ENCODE data around the gene TRIM13.
"Not testable (repeated sequence)": the region's sequence is repeated elsewhere in the genome, so short reads cannot be mapped to it uniquely, and the experiment has no call there.

The TRIM13 gene

DNA sequence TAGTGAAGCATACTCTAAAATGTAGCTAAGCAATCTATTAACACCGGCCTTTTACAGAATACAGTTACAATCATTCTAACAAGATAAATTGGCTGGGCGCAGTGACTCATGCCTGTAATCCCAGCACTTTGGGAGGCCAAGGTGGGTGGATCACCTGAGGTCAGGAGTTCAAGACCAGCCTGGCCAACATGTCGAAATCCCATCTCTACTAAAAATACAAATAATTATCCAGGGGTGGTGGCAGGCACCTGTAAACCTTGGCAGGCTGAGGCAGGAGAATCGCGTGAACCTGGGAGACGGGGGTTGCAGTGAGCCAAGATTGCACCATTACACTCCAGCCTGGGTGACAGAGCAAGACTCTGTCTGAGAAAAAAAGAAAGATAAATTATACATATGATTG, 6.2 kb upstream of the TRIM13 start:
- H3K4me2 ChIP-seq (ENCODE audit: insufficient read depth, low read length, poor library complexity, severe bottlenecking); DNase-seq (ENCODE audit: low spot score); H3K4ac ChIP-seq (ENCODE audit: low read length); H2BK5ac ChIP-seq (ENCODE audit: low read length); H3K18ac ChIP-seq (ENCODE audit: low read length); H3K14ac ChIP-seq (ENCODE audit: low read length); H2BK120ac ChIP-seq (ENCODE audit: low read depth, low read length); H2BK15ac ChIP-seq (ENCODE audit: low read length); H3K4me1 ChIP-seq (ENCODE audit: control insufficient read depth in 2 of 2, insufficient read depth in 1 of 2, low read depth in 1 of 2, low read length in 2 of 2); H3K4me3 ChIP-seq (ENCODE audit: low read length in 2 of 2); H2AFZ ChIP-seq (ENCODE audit: low read length); H4K8ac ChIP-seq (ENCODE audit: low read depth, low read length); H4K91ac ChIP-seq (ENCODE audit: low read depth, low read length, poor library complexity); H3K9me3 ChIP-seq (replicated peaks in 1 of 2; ENCODE audit: control insufficient read depth in 2 of 2, insufficient read depth in 1 of 2, low read depth in 1 of 2, low read length in 2 of 2); H3K9ac ChIP-seq (ENCODE audit: low read depth, low read length, poor library complexity); H3K27me3 ChIP-seq (ENCODE audit: control insufficient read depth in 3 of 3, insufficient read depth in 3 of 3, low read depth in 1 of 3, low read length in 3 of 3); H2AK5ac ChIP-seq (ENCODE audit: low read depth, low read length); H2BK12ac ChIP-seq (ENCODE audit: low read length); H3K23ac ChIP-seq (ENCODE audit: low read depth, low read length, poor library complexity); H3K79me1 ChIP-seq (ENCODE audit: low read depth, low read length); H3K27ac ChIP-seq (replicated peaks; ENCODE audit: low read length): not testable (repeated sequence)
- no CpG with 5 or more reads among the region's 6 CpGs for WGBS, 2 donors (ENCODE audit: extremely low coverage in 2 of 2, insufficient read length in 2 of 2, insufficient replicate concordance in 1 of 2)
- H3K36me3 ChIP-seq (replicated peaks in 1 of 2; ENCODE audit: control insufficient read depth in 2 of 2, insufficient read depth in 2 of 2, low read length in 2 of 2), result peaks cover 0 to 16% of the 10 kb centered on the region in 2 donors

DNA sequence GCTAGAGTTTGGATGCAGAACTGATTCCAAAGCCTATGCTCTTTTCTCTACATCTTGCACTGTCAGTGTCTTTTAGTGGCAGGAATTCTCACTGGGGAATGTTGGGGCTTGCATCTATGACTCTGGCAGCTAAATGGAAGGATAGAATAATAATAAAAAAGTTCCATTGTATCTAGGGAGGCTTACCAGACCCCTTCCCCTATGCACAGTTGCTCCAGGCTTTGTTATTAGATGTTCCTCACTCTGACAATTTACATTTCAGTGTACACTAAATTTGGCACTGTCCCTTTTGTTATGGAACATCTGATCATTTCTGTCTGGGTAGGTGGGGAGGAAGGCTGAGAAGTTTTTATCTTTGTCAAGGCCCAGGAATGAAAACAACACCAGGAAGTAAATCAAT, 3.7 kb upstream of the TRIM13 start:
- H3K36me3 ChIP-seq (replicated peaks in 1 of 2; ENCODE audit: control insufficient read depth in 2 of 2, insufficient read depth in 2 of 2, low read length in 2 of 2), result peaks cover 0 to 19% of the 10 kb centered on the region in 2 donors
- H3K4me2 ChIP-seq (ENCODE audit: insufficient read depth, low read length, poor library complexity, severe bottlenecking), result no peak overlapping the region
- no peak overlapping the region for H2AK5ac ChIP-seq (ENCODE audit: low read depth, low read length)
- H2BK120ac ChIP-seq (ENCODE audit: low read depth, low read length), result no peak overlapping the region
- no peak overlapping the region for H2BK12ac ChIP-seq (ENCODE audit: low read length)
- H2BK5ac ChIP-seq (ENCODE audit: low read length), result no peak overlapping the region
- no peak for DNase-seq (ENCODE audit: low spot score)
- no peak overlapping the region for H3K9ac ChIP-seq (ENCODE audit: low read depth, low read length, poor library complexity)
- no peak overlapping the region for H3K27ac ChIP-seq (replicated peaks; ENCODE audit: low read length)
- no peaks in the 10 kb centered on the region for H3K79me1 ChIP-seq (ENCODE audit: low read depth, low read length)
- H4K8ac ChIP-seq (ENCODE audit: low read depth, low read length), result no peak overlapping the region
- no peak overlapping the region for H3K18ac ChIP-seq (ENCODE audit: low read length)
- H3K4me1 ChIP-seq (ENCODE audit: control insufficient read depth in 2 of 2, insufficient read depth in 1 of 2, low read depth in 1 of 2, low read length in 2 of 2), result peaks cover 0 to 3% of the 10 kb centered on the region in 2 donors
- H3K4ac ChIP-seq (ENCODE audit: low read length), result no peak overlapping the region
- no peak overlapping the region for H2BK15ac ChIP-seq (ENCODE audit: low read length)
- no peaks in the 10 kb centered on the region for H3K9me3 ChIP-seq (replicated peaks in 1 of 2; ENCODE audit: control insufficient read depth in 2 of 2, insufficient read depth in 1 of 2, low read depth in 1 of 2, low read length in 2 of 2)
- no peaks in the 10 kb centered on the region for H3K27me3 ChIP-seq (ENCODE audit: control insufficient read depth in 3 of 3, insufficient read depth in 3 of 3, low read depth in 1 of 3, low read length in 3 of 3)
- no peak overlapping the region for H2AFZ ChIP-seq (ENCODE audit: low read length)
- H4K91ac ChIP-seq (ENCODE audit: low read depth, low read length, poor library complexity), result no peak overlapping the region
- no peak overlapping the region for H3K14ac ChIP-seq (ENCODE audit: low read length)
- H3K23ac ChIP-seq (ENCODE audit: low read depth, low read length, poor library complexity), result no peak overlapping the region
- no peak overlapping the region for H3K4me3 ChIP-seq (ENCODE audit: low read length in 2 of 2)

DNA sequence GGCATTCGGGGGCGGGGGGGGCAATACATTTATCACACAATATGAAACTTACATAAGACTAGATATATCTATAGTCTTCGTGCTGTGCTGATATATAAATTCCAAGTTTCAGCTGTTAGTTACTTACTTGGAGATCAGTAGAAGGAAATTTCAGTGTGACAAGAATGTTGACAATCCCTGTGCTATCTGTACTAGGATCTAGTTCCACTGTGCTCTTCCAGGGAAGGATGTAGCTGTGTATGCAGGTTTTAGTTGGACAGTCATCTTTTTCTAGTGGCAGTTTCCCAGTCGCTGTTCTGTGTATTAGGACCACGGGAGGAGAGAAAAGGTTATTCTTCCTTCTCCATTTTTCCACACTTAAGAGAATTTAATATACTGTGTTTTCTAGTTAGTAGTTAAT, 3.2 kb upstream of the TRIM13 start:
- Histone ChIP-seq H3K14ac (ENCODE audit: low read length) (no peak overlapping the region), H3K4me3 (ENCODE audit: low read length in 2 of 2) (no peak overlapping the region), H3K36me3 (replicated peaks in 1 of 2; ENCODE audit: control insufficient read depth in 2 of 2, insufficient read depth in 2 of 2, low read length in 2 of 2) (peaks cover under 1 to 19% of the 10 kb centered on the region in 2 donors), H3K4me1 (ENCODE audit: control insufficient read depth in 2 of 2, insufficient read depth in 1 of 2, low read depth in 1 of 2, low read length in 2 of 2) (peaks cover 0 to 3% of the 10 kb centered on the region in 2 donors), H2AK5ac (ENCODE audit: low read depth, low read length) (no peak overlapping the region), H4K8ac (ENCODE audit: low read depth, low read length) (no peak overlapping the region), H3K18ac (ENCODE audit: low read length) (no peak overlapping the region), H3K27me3 (ENCODE audit: control insufficient read depth in 3 of 3, insufficient read depth in 3 of 3, low read depth in 1 of 3, low read length in 3 of 3) (no peaks in the 10 kb centered on the region), H3K4me2 (ENCODE audit: insufficient read depth, low read length, poor library complexity, severe bottlenecking) (no peak overlapping the region), H3K23ac (ENCODE audit: low read depth, low read length, poor library complexity) (no peak overlapping the region), H3K27ac (replicated peaks; ENCODE audit: low read length) (no peak overlapping the region), H3K79me1 (ENCODE audit: low read depth, low read length) (no peaks in the 10 kb centered on the region), H3K9me3 (replicated peaks in 1 of 2; ENCODE audit: control insufficient read depth in 2 of 2, insufficient read depth in 1 of 2, low read depth in 1 of 2, low read length in 2 of 2) (no peaks in the 10 kb centered on the region), H4K91ac (ENCODE audit: low read depth, low read length, poor library complexity) (no peak overlapping the region), H2AFZ (ENCODE audit: low read length) (no peak overlapping the region), H2BK5ac (ENCODE audit: low read length) (no peak overlapping the region), H2BK12ac (ENCODE audit: low read length) (no peak overlapping the region), H2BK120ac (ENCODE audit: low read depth, low read length) (no peak overlapping the region), H3K9ac (ENCODE audit: low read depth, low read length, poor library complexity) (no peak overlapping the region), H2BK15ac (ENCODE audit: low read length) (no peak overlapping the region), H3K4ac (ENCODE audit: low read length) (no peak overlapping the region)
- WGBS, 2 donors (ENCODE audit: extremely low coverage in 2 of 2, insufficient read length in 2 of 2, insufficient replicate concordance in 1 of 2), result no CpG with 5 or more reads among the region's 5 CpGs
- DNase-seq (ENCODE audit: low spot score), result no peak

DNA sequence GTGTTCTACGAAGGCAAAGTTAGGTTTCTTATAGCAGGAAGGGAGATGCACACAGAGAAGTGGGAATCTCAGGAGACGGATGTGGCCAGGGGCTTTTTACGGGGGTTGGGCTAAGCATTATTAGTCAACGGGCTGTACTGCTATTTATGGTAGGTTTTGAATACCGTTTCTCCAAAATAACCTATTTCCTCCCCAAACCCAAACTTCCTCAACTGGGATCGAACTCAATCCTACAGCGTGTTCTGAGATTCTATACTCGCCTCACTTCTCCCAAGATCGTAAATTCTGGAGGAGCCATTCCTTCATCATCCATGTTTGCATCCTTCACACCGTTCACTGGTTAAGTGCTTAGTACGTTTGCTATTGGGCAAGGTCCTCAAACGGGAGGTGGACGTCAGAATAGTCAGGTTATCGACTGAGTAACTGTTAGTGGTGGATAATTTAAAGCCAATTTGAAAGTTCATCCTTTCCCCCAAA, 1.2 kb upstream of the TRIM13 start:
- H3K4me3 ChIP-seq (ENCODE audit: low read length in 2 of 2), result peak overlapping the region in 1 of 2 donors; percentile 80

More for the DNA sequence above, 1.2 kb upstream of the TRIM13 start:
- Histone ChIP-seq H3K79me1 (ENCODE audit: low read depth, low read length) (no peaks in the 10 kb centered on the region), H3K14ac (ENCODE audit: low read length) (no peak overlapping the region), H3K36me3 (replicated peaks in 1 of 2; ENCODE audit: control insufficient read depth in 2 of 2, insufficient read depth in 2 of 2, low read length in 2 of 2) (peaks cover 5 to 37% of the 10 kb centered on the region in 2 donors), H2AK5ac (ENCODE audit: low read depth, low read length) (no peak overlapping the region), H3K23ac (ENCODE audit: low read depth, low read length, poor library complexity) (no peak overlapping the region), H3K4me1 (ENCODE audit: control insufficient read depth in 2 of 2, insufficient read depth in 1 of 2, low read depth in 1 of 2, low read length in 2 of 2) (peaks cover 0 to 5% of the 10 kb centered on the region in 2 donors), H2BK120ac (ENCODE audit: low read depth, low read length) (no peak overlapping the region), H3K4me2 (ENCODE audit: insufficient read depth, low read length, poor library complexity, severe bottlenecking) (peak overlapping the region; percentile 83), H2BK15ac (ENCODE audit: low read length) (no peak overlapping the region), H2AFZ (ENCODE audit: low read length) (peak overlapping the region; percentile 92), H4K8ac (ENCODE audit: low read depth, low read length) (no peak overlapping the region), H2BK5ac (ENCODE audit: low read length) (no peak overlapping the region), H4K91ac (ENCODE audit: low read depth, low read length, poor library complexity) (no peak overlapping the region), H3K18ac (ENCODE audit: low read length) (no peak overlapping the region), H3K27me3 (ENCODE audit: control insufficient read depth in 3 of 3, insufficient read depth in 3 of 3, low read depth in 1 of 3, low read length in 3 of 3) (no peaks in the 10 kb centered on the region), H3K9me3 (replicated peaks in 1 of 2; ENCODE audit: control insufficient read depth in 2 of 2, insufficient read depth in 1 of 2, low read depth in 1 of 2, low read length in 2 of 2) (no peaks in the 10 kb centered on the region), H3K9ac (ENCODE audit: low read depth, low read length, poor library complexity) (no peak overlapping the region), H3K4ac (ENCODE audit: low read length) (no peak overlapping the region), H2BK12ac (ENCODE audit: low read length) (no peak overlapping the region), H3K27ac (replicated peaks; ENCODE audit: low read length) (no peak overlapping the region)
- WGBS, 2 donors (ENCODE audit: extremely low coverage in 2 of 2, insufficient read length in 2 of 2, insufficient replicate concordance in 1 of 2), result no CpG with 5 or more reads among the region's 14 CpGs
- DNase-seq (ENCODE audit: low spot score), result no peak

All from neuronal stem cell (in vitro differentiated cells).